Measurements from ENCODE around the gene DOCK10.
"Not testable (repeated sequence)": the region's sequence is repeated elsewhere in the genome, so short reads cannot be mapped to it uniquely, and the experiment has no call there.

Gene DOCK10

GRCh38 chr2:225041851-225042799 is at the start of gene DOCK10:
Gene DOCK10, minus strand, starts transcription at chr2:225042468. Its CDS starts 94 bp downstream, at chr2:225042374.
- no peak for DNase-seq

- DNase-seq: no peak
These were observed 49.1 kb upstream of the DOCK10 start for GRCh38 chr2:225091336-225091735.

- DNase-seq: no peak
These were observed 48.5 kb upstream of the DOCK10 start for GRCh38 chr2:225090746-225091145.

- no peak for DNase-seq
These were observed 44.6 kb upstream of the DOCK10 start for GRCh38 chr2:225086915-225087314.

- DNase-seq: no peak
These were observed 44.2 kb upstream of the DOCK10 start for GRCh38 chr2:225086439-225086838.

GRCh38 chr2:225083276-225083675 is 41.0 kb upstream of the DOCK10 start:
- no peak for DNase-seq

- no peak for DNase-seq
These were observed 33.9 kb upstream of the DOCK10 start for GRCh38 chr2:225076125-225076524.

GRCh38 chr2:225074919-225075681 is 32.8 kb upstream of the DOCK10 start:
- DNase-seq: no peak

- no peak for DNase-seq
These were observed 32.1 kb upstream of the DOCK10 start for GRCh38 chr2:225074366-225074765.

GRCh38 chr2:225073198-225073597 is 30.9 kb upstream of the DOCK10 start:
- no peak for DNase-seq

GRCh38 chr2:225072444-225072843 is 30.2 kb upstream of the DOCK10 start:
- DNase-seq: no peak

GRCh38 chr2:225070811-225071210 is 28.5 kb upstream of the DOCK10 start:
- no peak for DNase-seq

GRCh38 chr2:225069966-225070365 is 27.7 kb upstream of the DOCK10 start:
- DNase-seq: no peak

GRCh38 chr2:225069477-225069876 is 27.2 kb upstream of the DOCK10 start:
- no peak for DNase-seq

GRCh38 chr2:225065882-225066281 is 23.6 kb upstream of the DOCK10 start:
- no peak for DNase-seq

- DNase-seq: no peak
These were observed 22.7 kb upstream of the DOCK10 start for GRCh38 chr2:225064928-225065327.

- no peak for DNase-seq
These were observed 22.1 kb upstream of the DOCK10 start for GRCh38 chr2:225064362-225064761.

- DNase-seq: no peak
These were observed 14.2 kb upstream of the DOCK10 start for GRCh38 chr2:225056330-225057073.

GRCh38 chr2:225055714-225056113 is 13.4 kb upstream of the DOCK10 start:
- no peak for DNase-seq

- DNase-seq: no peak
These were observed 10.4 kb upstream of the DOCK10 start for GRCh38 chr2:225052703-225053102.

- not testable (repeated sequence) for DNase-seq
These were observed 5.2 kb upstream of the DOCK10 start for GRCh38 chr2:225047502-225047901.

GRCh38 chr2:225042800-225043167 is 516 bp upstream of the DOCK10 start:
- no peak for DNase-seq

GRCh38 chr2:225041207-225041850 is 939 bp downstream of the DOCK10 start:
- no peak for DNase-seq

Measured in NCI-H2107 (cell line).